Nephron (organoid): ENCODE measurements around the gene PAIP2B.

Experiments used
- H3K27ac Mint-ChIP-seq, 3 experiments: 2 replicates each; pipeline ENCODE4 v1.8.0; 2020; ENCODE audit warnings: mixed read lengths in 3 of 3, mild to moderate bottlenecking in 2 of 3, moderate library complexity in 1 of 3
- H3K27me3 Mint-ChIP-seq: 2 replicates; pipeline ENCODE4 v1.8.0; 2021; ENCODE audit warnings: low read depth, mild to moderate bottlenecking, moderate library complexity, mixed read lengths
- H3K36me3 Mint-ChIP-seq: 2 replicates; pipeline ENCODE4 v1.8.0; 2020; ENCODE audit warnings: low read depth, mixed read lengths
- H3K4me1 Mint-ChIP-seq: 2 replicates; pipeline ENCODE4 v1.8.0; 2020; ENCODE audit warnings: mixed read lengths
- H3K4me3 Mint-ChIP-seq, 3 experiments: 2 replicates each; pipeline ENCODE4 v1.8.0; 2020; ENCODE audit warnings: mild to moderate bottlenecking in 3 of 3, mixed read lengths in 3 of 3, moderate library complexity in 2 of 3
- H3K9me3 Mint-ChIP-seq: 2 replicates; pipeline ENCODE4 v1.8.0; 2020; ENCODE audit warnings: mixed read lengths
- TF ChIP-seq, protein P1 (sequence below), 3 experiments: fragments of 200-600 bp; sonication (generic); IDR thresholded peaks; one replicate each; pipeline ENCODE4 v1.5.0; 2021; ENCODE audit warnings: antibody characterized with exemption in 3 of 3; ENCODE audit not compliant: unreplicated experiment in 3 of 3

PAIP2B gene

DNA sequence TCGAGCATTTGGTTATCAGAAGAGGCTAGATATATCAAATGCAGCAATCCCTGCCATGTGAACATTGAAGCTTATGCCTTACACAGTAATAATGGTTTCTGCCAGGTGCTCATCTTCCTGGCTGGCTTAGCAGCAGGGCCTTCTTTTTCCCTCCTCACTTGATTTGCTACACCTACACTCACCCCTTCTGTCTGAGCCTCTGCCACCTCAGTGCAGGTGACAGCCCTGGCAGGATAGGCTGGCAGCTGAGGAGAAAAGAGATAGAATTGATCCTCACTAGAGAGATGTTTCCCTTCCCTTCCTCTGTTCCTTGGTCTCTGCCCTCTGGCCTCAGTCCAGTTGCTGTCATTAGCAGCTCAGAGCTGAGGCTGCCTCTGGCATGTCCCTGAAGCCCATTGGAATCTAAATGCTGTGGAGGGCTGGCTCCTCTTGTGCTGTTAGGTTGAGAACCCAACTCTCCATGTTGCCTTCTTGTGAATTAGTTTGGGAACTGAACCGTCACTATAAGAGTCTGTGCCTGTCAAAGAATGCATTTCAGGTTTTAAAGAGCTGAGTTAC is 78.3 kb downstream of the PAIP2B start:
- H3K4me1 Mint-ChIP-seq = no peaks in the 10 kb centered on the region
- no peaks in the 10 kb centered on the region for H3K9me3 Mint-ChIP-seq
- H3K36me3 Mint-ChIP-seq = peaks cover 59% of the 10 kb centered on the region
- H3K27me3 Mint-ChIP-seq = no peaks in the 10 kb centered on the region
- no peak overlapping the region for H3K4me3 Mint-ChIP-seq
- H3K27ac Mint-ChIP-seq = no peak overlapping the region
- TF ChIP-seq, protein P1, sequence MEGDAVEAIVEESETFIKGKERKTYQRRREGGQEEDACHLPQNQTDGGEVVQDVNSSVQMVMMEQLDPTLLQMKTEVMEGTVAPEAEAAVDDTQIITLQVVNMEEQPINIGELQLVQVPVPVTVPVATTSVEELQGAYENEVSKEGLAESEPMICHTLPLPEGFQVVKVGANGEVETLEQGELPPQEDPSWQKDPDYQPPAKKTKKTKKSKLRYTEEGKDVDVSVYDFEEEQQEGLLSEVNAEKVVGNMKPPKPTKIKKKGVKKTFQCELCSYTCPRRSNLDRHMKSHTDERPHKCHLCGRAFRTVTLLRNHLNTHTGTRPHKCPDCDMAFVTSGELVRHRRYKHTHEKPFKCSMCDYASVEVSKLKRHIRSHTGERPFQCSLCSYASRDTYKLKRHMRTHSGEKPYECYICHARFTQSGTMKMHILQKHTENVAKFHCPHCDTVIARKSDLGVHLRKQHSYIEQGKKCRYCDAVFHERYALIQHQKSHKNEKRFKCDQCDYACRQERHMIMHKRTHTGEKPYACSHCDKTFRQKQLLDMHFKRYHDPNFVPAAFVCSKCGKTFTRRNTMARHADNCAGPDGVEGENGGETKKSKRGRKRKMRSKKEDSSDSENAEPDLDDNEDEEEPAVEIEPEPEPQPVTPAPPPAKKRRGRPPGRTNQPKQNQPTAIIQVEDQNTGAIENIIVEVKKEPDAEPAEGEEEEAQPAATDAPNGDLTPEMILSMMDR (IDR thresholded peaks at IDR 0.05; ENCODE audit: unreplicated experiment in 3 of 3) = no peak

DNA sequence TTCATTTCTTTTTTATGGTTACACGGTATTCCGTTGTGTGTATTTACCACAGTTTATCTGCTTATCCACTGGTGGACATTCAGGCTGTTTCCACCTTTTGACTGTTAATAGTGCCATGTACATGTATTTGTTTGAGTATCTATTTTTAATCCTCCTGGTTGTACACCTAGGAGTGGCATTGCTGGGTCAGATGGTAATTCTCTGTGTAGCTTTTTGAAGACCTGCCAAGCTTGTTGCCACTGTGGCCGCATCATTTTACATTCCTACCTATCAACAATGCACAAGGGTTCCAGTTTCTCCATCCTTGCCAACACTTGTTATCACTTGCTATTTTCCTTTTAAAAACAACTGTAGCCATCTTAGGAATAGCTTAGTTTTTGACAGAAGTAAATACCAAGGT is 83.1 kb downstream of the PAIP2B start:
- no peaks in the 10 kb centered on the region for H3K4me1 Mint-ChIP-seq
- no peaks in the 10 kb centered on the region for H3K9me3 Mint-ChIP-seq
- H3K27ac Mint-ChIP-seq = no peak overlapping the region
- H3K27me3 Mint-ChIP-seq = no peaks in the 10 kb centered on the region
- H3K4me3 Mint-ChIP-seq = no peak overlapping the region
- TF ChIP-seq, protein P1 (IDR thresholded peaks at IDR 0.05; ENCODE audit: unreplicated experiment in 3 of 3) = no peak
- peaks cover 72% of the 10 kb centered on the region for H3K36me3 Mint-ChIP-seq

DNA sequence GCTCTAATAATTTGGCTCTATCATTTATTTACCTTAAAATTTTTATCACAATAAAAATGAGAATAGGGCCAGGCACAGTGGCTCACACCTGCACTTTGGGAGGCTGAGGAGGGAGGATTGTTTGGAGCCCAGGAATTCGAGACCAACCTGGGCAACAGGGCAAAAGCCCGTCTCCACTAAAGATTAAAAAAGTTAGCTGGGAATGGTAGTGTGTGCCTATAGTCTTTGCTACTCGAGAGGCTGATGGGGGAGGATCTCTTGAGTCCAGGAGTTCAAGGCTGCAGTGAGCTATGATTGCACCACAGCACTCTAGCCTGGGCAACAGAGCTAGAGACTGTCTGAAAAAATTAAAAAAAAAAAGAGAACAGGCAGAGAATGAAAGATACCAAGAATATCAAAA is 90.7 kb downstream of the PAIP2B start:
- Mint-ChIP-seq H3K4me3 (no peak overlapping the region), H3K36me3 (peaks cover 39% of the 10 kb centered on the region), H3K4me1 (no peaks in the 10 kb centered on the region), H3K27ac (no peak overlapping the region), H3K9me3 (no peaks in the 10 kb centered on the region), H3K27me3 (no peaks in the 10 kb centered on the region)
- TF ChIP-seq, protein P1 (IDR thresholded peaks at IDR 0.05; ENCODE audit: unreplicated experiment in 3 of 3) = no peak

DNA sequence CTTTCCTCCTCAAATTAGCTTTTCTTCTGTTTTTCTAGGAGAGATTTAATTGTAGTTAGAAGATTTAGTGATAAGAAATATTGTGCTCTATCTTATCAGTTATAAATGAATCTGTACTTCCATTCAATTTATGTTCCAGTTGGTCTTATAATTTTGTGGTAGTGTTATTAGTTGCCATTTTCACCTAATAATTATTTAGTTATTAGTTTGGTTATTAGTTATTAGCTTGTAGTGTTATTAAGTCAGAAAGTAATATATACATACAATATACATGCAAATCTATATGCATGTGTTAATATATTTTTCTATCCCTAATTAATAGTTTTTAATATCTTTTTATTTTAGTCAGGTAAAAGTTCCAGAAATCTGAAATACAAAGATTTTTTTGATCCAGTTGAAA is 93.3 kb downstream of the PAIP2B start:
- H3K27ac Mint-ChIP-seq = no peak overlapping the region
- no peaks in the 10 kb centered on the region for H3K9me3 Mint-ChIP-seq
- H3K27me3 Mint-ChIP-seq = no peaks in the 10 kb centered on the region
- peaks cover 28% of the 10 kb centered on the region for H3K36me3 Mint-ChIP-seq
- no peak overlapping the region for H3K4me3 Mint-ChIP-seq
- TF ChIP-seq, protein P1 (IDR thresholded peaks at IDR 0.05; ENCODE audit: unreplicated experiment in 3 of 3) = no peak
- peaks cover 5% of the 10 kb centered on the region for H3K4me1 Mint-ChIP-seq
